GM19193 (cell line): ENCODE measurements around the gene KCNMA1.

Experiments used
- POLR2A ChIP-seq: IDR thresholded peaks from 4 replicates; pipeline ENCODE4 v1.6.1; 2011; ENCODE audit not compliant: insufficient read depth, insufficient read length; ENCODE audit errors: extremely low read depth

The KCNMA1 gene

DNA sequence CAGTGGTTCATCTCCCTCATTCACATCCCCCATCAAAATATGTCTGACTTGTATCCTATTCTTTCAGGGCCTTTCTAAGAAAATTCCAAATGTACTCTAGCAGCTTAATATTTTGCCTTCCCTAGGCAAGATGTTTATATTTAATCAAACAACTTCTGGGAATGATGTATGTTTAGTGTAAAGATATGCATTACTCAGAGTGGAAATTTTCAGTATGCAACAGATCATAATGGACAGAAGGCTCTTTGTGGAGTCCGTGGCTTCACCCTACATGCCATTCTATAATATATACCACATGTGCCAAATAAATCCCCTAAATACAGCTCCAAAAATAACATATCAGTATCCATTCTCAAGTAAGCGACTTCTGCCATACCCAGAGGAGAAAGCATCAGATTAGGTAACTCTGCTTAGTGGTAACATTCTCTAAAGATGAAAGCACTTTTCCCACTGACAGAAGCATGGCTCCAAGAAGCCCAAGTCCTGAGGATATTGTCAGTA is 316.6 kb downstream of the KCNMA1 start:
- TF ChIP-seq POLR2A, result no peak

DNA sequence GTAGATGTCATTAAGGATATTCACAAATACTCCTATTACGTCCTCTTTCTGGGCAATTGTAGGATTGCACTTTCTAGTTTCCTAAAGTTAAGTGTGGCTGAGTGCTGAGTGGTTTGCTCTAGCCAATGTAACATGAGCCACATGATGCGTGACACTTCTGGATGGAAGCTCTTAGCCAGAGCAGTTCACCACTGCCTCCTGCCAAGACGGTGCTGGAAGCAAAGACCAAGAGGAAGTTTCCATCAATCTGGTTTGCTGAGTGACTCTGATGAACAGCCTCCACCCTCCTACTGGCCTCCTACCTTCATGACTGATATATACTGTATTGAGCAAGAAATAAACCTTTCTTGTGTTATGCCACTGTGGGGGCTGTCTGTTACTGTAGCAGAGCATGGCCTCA is 318.1 kb downstream of the KCNMA1 start:
- no peak for TF ChIP-seq POLR2A

DNA sequence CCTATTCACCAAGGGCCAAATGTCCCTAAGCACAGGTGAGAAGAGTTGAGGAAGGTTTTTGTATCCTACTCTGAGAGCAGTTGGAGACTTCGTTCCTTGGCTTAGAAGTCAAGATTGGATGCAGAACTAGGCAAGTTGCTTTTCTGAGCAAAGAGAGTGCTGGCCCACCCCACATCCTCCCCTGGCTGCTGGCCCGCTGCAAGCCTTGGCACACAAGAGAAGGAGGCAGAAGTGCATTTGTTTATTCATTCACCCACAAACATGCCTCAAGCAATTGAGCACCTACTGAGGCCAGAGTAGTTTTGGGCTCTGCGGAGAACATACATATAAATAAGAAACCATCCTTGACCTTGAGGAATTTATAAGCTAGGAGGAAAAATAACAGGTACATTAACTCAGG is 318.9 kb downstream of the KCNMA1 start:
- no peak for TF ChIP-seq POLR2A

DNA sequence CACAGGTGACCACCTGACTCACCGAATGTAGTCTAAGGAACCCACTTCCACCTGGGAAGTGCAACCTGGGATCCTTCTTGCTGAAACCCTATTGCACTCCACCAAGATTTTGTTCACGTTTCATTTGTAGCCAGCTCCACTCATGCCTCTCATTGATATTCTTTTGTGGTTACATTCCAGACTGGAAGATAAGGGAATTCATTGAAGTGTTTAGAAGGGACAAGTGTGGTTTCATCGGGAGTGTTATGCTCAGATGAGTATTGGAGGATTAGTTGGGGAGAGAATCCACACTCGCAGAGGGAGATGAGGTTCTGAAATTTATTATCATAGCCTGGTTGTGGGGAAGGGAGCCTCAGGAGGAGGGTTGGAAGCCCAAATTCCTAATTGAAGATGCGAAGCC is 320.4 kb downstream of the KCNMA1 start:
- TF ChIP-seq POLR2A, result no peak

DNA sequence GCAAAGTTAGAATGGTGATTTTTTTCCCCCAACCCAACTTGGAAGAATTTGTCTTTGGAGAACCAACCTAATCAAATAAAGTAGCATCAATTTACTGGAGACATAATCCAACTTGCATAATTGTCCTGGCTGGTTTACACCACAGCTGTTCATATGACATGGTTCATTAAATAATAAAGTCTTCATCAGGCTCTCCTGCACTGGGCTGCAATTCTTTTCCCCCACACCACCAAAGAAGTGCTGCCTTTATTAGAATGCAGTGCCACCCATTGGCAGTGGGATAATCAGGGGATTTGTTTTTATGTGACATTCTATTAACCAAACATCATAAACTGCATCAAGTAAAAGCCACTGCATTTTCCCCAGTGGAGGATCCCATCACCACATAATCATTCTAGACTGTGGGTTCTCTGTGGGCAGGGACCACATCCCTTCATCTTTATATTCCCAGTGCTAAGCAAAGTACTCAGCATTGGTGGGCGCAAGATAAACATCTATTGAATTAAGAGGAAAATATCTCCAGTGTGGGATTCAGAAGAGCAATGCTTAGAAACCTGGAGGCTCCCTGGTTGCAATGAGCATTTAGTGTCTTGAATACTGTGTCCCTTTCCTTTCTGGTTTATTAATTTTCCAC is 322.0 kb downstream of the KCNMA1 start:
- no peak for TF ChIP-seq POLR2A

DNA sequence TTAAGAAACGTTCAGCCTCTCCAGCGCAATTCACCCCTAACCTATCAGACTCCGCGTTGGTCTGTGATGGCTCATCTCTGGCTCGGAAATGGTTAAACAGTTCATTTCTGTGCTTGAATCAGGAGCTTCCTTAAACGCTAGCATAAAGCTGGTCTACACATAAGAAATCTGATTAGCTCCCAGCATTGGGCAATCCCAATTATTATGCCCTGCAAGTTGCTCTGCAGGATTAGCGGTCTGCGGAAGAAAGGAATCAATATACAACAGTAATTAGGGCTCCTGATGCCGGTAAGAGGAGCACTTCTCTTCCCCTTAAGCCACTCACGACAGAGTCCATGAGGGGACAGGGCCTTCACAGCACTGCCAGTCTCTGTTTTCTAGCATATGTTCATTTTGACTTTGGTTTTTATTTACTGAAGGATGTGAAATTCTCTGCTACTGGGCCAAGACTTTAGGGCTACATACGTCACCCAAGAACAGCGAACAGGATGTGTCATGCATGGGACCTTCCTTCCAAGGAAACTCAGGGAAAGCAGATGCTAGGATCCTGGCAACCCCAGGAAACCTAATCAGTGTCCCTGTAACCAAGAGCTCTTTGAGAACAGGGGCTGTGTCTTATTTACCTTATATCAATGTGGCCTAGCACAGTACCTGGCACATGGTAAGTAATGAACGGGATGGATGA is 324.4 kb downstream of the KCNMA1 start:
- no peak for TF ChIP-seq POLR2A

DNA sequence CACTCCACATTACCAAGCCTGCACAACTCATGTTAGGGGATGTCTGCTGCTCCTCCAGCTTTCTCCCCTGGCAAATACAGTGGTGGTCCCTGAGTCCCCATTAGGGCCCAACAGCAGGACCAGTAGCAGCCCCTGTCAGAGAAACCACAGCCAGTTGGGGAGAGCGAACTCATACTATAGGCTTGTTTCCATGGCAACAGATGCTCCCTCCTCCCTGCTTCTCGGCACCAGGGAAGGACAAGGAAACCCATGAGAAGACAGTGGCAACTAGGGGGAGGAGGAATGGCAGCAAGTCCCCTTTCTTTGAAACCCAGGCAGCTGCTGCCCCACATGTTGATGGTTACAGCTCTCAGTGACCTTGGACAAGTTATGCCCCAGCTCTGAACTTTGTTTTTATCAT is 326.4 kb downstream of the KCNMA1 start:
- no peak for TF ChIP-seq POLR2A

DNA sequence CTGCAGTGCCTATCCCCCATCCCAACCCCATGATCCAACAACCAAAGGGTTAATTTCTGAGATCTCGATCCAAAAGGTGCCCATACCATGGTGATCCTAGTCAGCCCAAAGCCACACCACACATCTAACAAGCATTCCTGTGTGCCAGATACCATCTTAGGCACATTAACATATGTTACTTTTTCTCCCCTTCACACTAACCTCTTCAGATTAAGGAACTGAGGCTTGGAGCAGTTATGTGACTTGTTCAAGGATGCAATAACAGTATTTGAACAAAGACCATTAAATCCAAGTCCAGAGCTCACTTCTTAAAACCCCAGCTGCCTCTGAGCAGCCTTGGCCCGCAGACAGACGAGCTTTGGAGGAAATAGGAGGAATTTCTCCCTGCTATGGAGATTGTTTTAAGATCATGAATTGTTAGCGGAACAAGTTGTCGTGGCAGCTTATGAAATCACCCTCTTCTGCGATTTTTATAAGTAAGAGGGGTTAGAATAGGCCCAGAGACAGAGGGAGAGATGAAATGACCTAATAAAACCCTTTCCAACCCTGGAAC is 327.2 kb downstream of the KCNMA1 start:
- TF ChIP-seq POLR2A, result no peak

DNA sequence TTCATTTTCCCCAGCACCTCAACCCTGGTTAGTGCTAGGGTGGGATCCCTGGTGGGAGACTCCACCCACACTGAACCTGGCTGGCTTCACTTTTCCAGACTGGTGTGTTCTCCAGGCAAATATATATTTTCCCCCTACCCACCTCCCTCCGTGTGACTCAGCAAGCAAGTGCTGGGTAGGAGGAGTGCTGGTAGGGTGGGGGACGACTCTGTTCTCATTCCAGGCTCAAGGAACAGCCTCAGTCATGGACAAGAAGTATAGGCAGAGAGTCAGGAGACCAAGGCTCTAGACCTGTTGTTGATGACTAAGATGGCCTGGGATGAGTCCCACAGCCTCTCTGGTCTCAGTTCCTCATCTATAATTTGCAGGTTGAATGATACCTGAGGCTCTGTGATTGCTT is 328.1 kb downstream of the KCNMA1 start:
- no peak for TF ChIP-seq POLR2A

DNA sequence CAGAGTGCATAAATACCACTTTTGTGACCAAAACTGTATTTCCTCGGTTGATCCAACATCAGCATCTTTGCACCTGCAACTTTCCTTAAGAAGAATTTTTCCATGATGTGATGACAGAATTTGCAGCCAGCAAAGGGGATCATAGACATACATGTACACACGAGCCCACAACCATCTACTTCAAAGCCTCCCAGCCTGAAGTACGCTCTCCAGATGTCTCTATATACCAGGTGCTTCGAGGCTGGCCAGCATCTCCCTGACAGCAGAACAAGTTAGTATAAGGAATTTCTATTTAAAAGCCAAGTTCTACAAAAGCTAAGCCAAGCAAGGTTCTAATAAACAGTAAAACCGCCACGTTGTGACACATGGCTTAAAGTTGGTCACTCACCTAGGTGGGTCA is 328.5 kb downstream of the KCNMA1 start:
- no peak for TF ChIP-seq POLR2A

DNA sequence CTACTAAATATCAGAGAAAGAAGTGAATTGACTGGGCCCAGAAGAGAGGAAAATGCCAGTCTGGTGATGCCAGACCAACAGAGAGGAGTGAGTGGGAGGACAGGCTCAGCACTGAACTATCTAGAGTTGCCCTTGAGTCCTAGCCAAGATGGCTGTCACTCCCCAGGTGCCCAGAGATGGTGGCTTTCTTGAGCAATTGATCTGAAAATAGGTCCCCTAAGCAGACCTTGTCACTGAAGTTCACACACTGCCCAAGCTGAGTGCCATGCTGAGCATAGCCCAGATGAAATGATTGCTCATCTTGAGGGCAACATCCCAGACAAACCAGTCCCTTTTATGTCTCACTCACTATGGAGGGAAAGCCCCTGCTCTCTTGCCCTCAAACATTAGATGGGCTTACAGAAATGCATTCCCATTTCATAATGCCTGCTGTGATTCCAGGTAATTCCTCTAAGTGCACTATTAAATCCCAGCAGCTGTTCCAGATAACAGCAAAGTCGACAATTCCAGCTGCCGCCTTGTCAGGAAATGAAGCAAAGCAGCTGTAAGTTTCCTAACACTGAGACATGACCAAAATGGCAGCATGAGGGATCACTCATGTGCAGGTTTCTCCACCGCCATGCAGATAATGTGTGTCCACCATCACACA is 329.4 kb downstream of the KCNMA1 start:
- TF ChIP-seq POLR2A, result no peak

DNA sequence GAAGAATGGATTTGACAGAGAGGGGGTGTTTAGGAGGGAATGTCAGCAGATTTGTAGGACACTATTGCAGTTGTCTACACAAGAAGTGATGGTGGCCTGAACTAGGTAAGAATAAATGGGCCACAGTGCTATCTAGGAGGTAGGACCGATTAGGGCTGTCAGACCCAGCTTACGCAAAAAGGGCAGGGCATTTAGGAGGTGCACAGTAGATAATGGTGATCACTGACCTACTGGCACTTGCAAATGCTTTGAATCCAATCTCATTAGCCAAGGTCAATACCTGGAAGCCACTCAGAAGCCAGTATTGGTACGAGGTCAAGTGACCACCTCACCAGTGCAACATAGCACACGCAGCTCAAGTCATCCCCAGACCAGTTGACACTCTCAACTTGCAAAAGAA is 330.9 kb downstream of the KCNMA1 start:
- no peak for TF ChIP-seq POLR2A

DNA sequence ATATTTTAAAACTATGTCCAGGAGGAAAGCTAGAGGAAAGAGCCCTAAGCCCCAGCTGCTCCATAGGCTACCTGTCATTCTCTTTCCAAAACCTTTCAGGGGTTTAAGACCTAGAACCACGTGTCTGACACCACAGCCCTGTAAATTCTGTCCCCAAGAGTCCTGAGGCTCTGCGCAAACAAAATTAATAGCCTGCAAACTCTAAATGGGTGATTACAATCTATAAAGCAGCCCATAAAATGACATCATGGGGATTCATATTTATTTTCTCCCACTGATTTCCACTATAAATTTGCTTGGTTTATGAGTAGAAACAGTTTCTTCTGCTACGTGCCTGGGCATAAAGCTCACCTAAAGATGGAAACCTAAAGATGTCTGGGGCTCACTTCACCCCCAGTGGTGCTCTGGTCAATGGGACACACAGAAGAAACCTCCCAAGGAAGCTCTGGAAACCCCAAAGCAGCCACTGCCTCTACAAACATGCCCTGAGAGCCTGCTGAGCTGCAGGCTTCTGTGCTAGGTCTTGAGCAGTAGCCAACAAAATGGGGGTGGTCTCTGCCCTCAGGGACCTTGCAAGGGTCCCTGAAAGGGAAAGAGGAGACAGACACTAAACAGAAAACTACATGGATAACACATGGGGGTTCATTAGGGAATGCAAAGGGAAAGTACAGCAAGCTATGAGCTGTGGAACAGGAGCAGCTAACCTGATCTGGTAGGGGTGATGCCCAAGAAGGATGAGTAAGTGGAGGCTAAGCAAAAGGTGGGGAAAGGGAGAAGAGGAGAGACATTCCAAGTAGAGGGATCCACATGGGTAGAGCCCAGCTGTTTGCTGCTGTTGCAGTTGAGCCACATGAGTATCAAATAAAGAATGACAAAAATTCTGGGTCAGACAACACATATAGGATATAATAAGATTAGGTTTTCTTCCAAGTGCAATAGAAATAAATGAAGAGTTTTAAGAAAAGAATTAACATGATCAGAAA is 331.7 kb downstream of the KCNMA1 start:
- no peak for TF ChIP-seq POLR2A

DNA sequence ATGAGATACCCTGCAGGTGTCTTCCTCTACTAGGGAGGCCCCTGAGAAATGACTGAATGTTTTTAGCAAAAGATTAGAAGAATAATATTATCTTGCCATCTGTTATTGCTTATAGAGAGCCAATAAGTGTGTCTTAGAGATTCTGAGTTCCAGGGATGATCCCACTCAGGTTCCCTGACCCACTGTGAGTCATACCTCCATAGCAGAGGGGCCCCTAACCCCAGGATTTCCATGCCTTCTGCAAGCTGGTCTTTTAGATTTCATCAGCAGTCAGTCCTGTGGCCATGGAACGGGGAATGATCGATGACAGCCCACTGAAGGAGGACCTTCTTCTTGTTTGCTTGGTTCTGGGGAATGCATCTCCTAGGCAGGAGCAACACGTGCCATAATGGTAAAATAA is 333.4 kb downstream of the KCNMA1 start:
- TF ChIP-seq POLR2A, result no peak
